ENCODE measurements around the gene ABCC4. TPM values are rescaled to one million over a fixed set of nuclear protein-coding genes. Genes with fewer than 3 reads are reported as not detected.

ABCC4 gene
- total and polyA plus RNA-seq, 2 experiments from 2014 or later = 9.8 to 23.3 TPM

DNA sequence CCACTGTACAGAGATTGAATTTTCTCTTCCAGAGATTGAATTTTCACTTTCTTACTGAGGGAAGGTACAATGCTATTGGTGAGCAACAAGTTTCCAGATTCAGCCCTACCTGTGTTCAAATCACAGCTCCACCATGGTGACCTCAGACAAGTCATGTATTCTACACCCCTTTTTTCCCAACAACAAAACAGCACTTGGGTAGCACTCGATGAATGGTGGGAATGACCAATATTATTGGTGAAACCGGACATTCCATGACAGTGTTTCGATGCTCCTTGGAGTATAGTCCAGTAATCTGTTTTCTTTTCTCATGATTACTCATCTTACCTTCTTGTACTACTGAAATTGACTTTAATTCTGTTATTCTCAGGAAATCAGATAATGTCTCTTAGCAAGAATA, 322.7 kb downstream of the ABCC4 start:
- no peaks in the 10 kb centered on the region for H3K79me2 ChIP-seq
- H3K4me3 ChIP-seq = no peak overlapping the region
- H3K4me2 ChIP-seq = no peak overlapping the region
- H3K27me3 ChIP-seq = peaks cover 8% of the 10 kb centered on the region
- no peaks in the 10 kb centered on the region for H3K9me2 ChIP-seq (replicated peaks; ENCODE audit: insufficient read depth)
- no peak overlapping the region for H2AFZ ChIP-seq
- H3K4me1 ChIP-seq (ENCODE audit: insufficient read depth) = peaks cover 4% of the 10 kb centered on the region
- no peaks in the 10 kb centered on the region for H3K36me3 ChIP-seq (replicated peaks; ENCODE audit: insufficient read depth, low read depth)
- 96% methylated on average over 3 of the region's 3 CpGs for WGBS (ENCODE audit: low lambda C conversion rate, missing lambda C conversion rate)
- no peak overlapping the region for H3K27ac ChIP-seq
- H3K9me3 ChIP-seq (ENCODE audit: low read depth) = no peaks in the 10 kb centered on the region
- DNase-seq (ENCODE audit: low spot score) = no peak
- H4K20me1 ChIP-seq (ENCODE audit: insufficient read depth, poor library complexity, severe bottlenecking) = no peaks in the 10 kb centered on the region
- no peak for TF ChIP-seq EZH2 (IDR thresholded peaks at IDR 0.05; ENCODE audit: borderline replicate concordance)
- no peak for TF ChIP-seq CTCF (IDR thresholded peaks at IDR 0.05; ENCODE audit: poor library complexity)
- no peak for TF ChIP-seq EZH2phosphoT487 (IDR thresholded peaks at IDR 0.05; ENCODE audit: low read depth, severe bottlenecking, unreplicated experiment)

GRCh38 chr13:94974015-94974951, 327.0 kb downstream of the ABCC4 start:
- no peaks in the 10 kb centered on the region for H4K20me1 ChIP-seq (ENCODE audit: insufficient read depth, poor library complexity, severe bottlenecking)
- H3K4me2 ChIP-seq = no peak overlapping the region
- H3K27ac ChIP-seq = no peak overlapping the region
- H3K4me1 ChIP-seq (ENCODE audit: insufficient read depth) = peaks cover 4% of the 10 kb centered on the region
- no peak overlapping the region for H2AFZ ChIP-seq
- no peaks in the 10 kb centered on the region for H3K9me3 ChIP-seq (ENCODE audit: low read depth)
- H3K27me3 ChIP-seq = peaks cover 40% of the 10 kb centered on the region
- TF ChIP-seq CTCF (IDR thresholded peaks at IDR 0.05; ENCODE audit: poor library complexity) (no peak), EZH2phosphoT487 (IDR thresholded peaks at IDR 0.05; ENCODE audit: low read depth, severe bottlenecking, unreplicated experiment) (no peak), EZH2 (IDR thresholded peaks at IDR 0.05; ENCODE audit: borderline replicate concordance) (no peak)
- H3K4me3 ChIP-seq = no peak overlapping the region
- H3K36me3 ChIP-seq (replicated peaks; ENCODE audit: insufficient read depth, low read depth) = no peaks in the 10 kb centered on the region
- DNase-seq (ENCODE audit: low spot score) = no peak
- 77% methylated on average over 7 of the region's 7 CpGs for WGBS (ENCODE audit: low lambda C conversion rate, missing lambda C conversion rate)
- no peaks in the 10 kb centered on the region for H3K9me2 ChIP-seq (replicated peaks; ENCODE audit: insufficient read depth)
- H3K79me2 ChIP-seq = no peaks in the 10 kb centered on the region

GRCh38 chr13:94972262-94972661, 329.0 kb downstream of the ABCC4 start:
- no peaks in the 10 kb centered on the region for H3K9me3 ChIP-seq (ENCODE audit: low read depth)
- no peak for TF ChIP-seq EZH2 (IDR thresholded peaks at IDR 0.05; ENCODE audit: borderline replicate concordance)
- no peak for TF ChIP-seq EZH2phosphoT487 (IDR thresholded peaks at IDR 0.05; ENCODE audit: low read depth, severe bottlenecking, unreplicated experiment)
- no peak for TF ChIP-seq CTCF (IDR thresholded peaks at IDR 0.05; ENCODE audit: poor library complexity)
- H3K4me1 ChIP-seq (ENCODE audit: insufficient read depth) = peaks cover 4% of the 10 kb centered on the region
- no peak overlapping the region for H2AFZ ChIP-seq
- H3K4me2 ChIP-seq = no peak overlapping the region
- DNase-seq (ENCODE audit: low spot score) = no peak
- 54% methylated on average over 4 of the region's 4 CpGs for WGBS (ENCODE audit: low lambda C conversion rate, missing lambda C conversion rate)
- H3K36me3 ChIP-seq (replicated peaks; ENCODE audit: insufficient read depth, low read depth) = no peaks in the 10 kb centered on the region
- no peak overlapping the region for H3K27ac ChIP-seq
- no peak overlapping the region for H3K4me3 ChIP-seq
- no peaks in the 10 kb centered on the region for H3K79me2 ChIP-seq
- H4K20me1 ChIP-seq (ENCODE audit: insufficient read depth, poor library complexity, severe bottlenecking) = no peaks in the 10 kb centered on the region
- H3K27me3 ChIP-seq = peaks cover 59% of the 10 kb centered on the region
- H3K9me2 ChIP-seq (replicated peaks; ENCODE audit: insufficient read depth) = no peaks in the 10 kb centered on the region

Small RNA genes within 50 kb of the gene (small RNA-seq; reads per million reads assigned to genes)
- gene RNU6-62P (not detected), gene RNY3P8 (not detected), gene RNY4P27 (13.6 reads per million, percentile 95 among the genes with 10 or more reads in this experiment)

Data from hepatocyte (in vitro differentiated cells).